SIG-M5 treated with dmso at 0.1 percent for 504 hours (cell line): ENCODE results near the gene IGF2BP2.
A peak's percentile ranks its signal among the peaks of the same experiment; 100 is the strongest.

Experiments used
- DNase-seq: peaks from one replicate; lab custom pipeline; 2025; ENCODE audit not compliant: unreplicated experiment; lab: John Stamatoyannopoulos, UW

IGF2BP2 gene

DNA sequence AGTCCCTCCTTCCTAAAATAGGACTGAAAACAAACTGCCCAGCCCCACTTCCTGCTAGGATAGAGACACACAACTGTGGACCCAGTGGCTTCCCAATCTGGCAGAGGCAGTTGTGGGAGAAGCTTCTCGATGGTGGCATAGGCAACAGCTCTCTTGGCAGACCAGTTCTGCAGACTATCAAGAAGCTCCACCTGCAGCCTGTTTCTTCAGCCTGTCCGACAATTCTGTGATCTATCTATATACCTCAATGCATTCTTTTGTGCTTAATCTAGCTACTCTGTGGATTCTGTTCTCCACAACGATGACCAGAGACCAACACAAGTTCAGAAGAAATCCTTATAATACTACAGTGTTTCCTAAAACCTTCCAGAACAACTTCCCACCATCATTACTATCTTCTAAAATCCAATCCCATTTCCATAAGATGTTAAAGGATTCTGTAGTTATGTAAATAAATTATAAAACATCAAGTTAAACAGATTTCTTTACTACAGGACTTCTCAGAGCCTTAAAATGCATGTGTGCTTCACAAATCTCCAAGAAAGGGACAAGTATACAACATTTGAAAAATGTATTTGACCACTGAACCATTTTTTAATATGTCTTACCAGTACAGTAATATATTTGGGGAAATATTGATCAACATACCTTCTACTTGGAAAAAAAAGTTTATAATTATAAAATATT, 57.7 kb downstream of the IGF2BP2 start:
- peak; percentile 8 for DNase-seq

DNA sequence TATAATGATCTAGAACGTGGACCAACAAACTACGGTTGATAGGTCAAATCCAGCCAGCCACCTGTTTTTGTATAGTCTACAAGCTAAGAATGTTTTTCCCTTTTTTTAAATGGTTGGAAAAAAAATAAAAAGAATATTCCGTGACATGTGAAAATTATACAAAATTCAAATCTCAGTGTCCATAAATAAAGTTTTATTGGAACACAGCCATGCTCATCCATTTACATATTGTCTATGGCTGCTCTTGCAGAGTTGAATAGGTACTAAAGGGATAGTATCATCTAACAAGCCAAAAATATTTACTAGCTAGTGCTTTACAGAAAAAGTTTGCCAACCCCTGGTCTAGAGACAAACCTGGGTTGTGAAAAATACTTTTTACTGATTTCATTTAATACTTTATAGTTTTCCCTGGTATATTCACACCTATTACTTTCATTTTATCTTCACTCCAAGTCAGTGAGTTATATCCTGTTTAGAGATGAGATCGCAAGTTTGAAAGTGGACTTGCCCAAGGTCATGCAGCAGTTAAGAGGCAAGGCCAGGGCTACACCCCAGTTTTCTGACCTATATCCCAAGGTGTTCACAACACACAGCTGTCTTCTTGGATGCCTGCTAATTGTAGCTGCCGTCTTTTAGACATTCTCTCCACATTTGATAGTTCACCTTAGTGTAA, 58.4 kb downstream of the IGF2BP2 start:
- no peak for DNase-seq

DNA sequence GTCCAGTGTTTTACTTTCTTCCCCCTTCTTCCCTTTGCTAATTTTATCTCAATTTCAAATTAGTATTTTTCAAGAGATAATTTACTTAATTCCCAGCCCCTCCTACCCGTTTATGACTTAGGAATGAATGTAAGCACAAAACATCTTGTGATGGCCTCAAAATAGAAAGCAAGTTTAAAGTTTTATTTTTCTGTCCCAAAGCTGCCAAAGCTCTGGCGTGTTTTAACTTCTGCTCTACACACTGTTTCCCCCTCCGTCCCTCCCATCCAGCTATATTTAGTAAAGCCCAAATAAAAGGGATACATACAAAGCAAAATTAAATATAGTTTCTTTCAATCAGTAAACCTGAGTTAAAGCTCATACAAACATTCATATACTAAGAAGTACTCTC, 59.9 kb downstream of the IGF2BP2 start:
- no peak for DNase-seq

DNA sequence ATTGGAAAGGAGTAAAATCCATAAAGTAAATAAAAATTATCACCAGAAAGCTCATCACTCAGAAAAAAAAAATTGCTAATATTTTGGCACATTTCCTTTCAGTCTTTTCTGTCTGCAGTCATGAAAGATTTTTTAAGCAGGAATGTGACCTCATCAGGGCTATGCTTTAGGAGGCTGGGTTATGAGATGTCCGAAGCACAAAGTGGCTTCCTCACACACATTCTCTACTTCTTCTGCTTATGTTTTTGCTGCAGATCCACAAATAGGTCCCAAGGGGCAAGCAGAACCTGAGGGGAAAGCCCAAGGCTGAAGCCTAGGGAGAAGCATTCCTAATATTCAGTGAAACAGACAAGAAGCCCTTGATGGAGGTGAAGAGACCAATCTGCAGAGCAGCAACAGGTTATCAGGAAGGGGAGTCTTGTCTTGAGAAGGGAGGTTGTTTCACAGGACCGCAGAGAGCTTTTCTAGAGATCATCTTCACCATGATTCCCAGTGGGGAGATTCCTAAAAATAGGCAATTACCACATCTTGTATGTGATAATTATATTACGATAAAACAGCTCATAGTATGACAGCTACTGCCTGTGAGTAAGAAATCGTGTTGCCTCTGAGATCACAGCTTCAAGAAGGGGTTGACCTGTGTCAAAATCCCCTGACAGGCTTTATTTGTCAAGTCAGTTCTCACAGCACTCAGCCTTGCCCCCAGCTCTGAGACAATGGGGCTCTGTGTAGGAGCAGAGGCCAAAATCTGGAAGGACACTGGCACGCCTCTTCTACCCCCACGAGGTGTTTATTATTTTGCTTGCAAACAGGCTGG, 60.5 kb downstream of the IGF2BP2 start:
- no peak for DNase-seq

DNA sequence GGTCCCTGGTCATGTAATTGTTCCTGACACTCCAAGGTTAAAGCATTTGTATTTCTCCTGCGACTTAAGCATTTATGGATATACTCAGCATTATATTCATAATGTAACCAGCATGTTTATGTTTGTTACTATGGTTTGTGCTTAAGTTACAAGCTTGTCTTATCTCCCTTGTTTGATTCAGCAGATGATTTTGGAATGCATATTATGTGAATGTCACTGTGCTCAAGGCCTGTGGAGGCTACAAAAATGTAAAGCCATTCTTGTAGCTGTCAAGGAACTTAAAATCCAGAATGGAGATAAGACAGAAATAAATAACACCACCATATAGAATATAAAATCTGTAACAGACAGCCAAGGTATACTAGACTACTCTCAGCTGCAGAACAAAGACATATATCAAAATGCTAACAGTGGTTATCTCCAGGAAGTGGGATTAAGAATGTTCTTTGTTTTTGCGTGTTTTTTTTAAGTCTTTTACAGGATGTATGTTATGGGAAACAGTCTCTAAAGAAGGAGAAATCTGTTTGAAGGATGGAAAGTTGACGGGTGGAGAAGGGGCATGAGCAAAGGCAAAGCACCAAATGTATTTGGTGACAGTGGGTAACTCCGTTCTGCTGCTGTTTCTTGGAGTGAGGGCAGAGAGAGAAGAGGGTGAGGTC, 61.4 kb downstream of the IGF2BP2 start:
- DNase-seq = no peak

DNA sequence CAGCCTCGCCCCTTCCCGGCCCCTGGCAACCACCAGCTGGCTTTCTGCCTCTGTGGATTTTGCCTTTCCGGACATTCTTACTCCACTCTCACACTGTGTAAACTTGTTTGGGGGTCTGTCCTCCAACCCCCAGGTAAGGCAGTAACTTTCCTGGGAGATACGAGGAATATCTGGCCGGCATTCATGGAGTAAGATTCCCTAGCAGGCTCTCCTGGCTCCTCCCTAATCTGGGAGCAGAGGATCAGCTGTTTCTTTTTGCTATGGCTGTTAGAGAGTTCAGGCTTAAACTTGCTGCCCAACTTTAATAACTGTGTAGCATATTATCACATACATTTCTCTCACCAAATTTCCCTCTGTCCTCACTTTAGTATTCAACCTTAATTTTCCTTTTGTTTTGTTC, 64.3 kb downstream of the IGF2BP2 start:
- DNase-seq = no peak

DNA sequence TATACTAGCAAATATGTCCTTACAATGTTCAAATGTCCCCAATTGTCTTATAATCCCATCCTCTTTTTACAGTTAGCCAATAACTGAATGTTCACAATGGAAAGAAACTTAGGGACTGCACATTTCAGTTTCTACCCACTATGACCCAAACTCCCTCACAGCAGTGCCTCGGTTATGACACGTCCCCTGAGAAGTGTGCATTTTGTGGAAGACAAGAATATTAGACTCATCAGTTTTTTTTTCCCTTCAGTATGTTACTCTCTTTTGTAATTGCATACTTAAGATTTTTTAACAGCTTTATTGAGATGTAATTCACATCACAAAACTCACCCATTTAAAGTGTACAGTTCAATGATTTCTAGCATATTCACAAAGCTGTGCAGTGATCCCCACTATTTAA, 64.8 kb downstream of the IGF2BP2 start:
- DNase-seq = no peak

DNA sequence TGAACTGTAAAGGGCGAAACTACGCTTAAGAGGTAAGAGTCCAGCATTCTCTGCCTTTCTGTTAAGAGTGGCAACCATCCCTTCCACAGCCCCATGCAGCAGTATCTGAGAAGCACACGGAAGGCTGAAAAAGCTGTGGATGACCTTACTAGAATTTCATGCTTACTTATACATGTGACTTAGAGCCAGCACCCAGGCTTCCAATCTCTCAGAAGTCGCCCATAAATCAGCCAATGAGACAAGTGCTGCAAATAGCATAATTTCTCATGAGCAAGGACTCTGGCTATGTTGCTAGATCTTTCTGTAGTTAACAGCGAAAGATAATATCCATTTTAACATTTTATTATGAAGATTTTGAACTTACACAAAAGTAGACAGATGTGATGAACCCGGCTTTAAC, 65.3 kb downstream of the IGF2BP2 start:
- DNase-seq = no peak

DNA sequence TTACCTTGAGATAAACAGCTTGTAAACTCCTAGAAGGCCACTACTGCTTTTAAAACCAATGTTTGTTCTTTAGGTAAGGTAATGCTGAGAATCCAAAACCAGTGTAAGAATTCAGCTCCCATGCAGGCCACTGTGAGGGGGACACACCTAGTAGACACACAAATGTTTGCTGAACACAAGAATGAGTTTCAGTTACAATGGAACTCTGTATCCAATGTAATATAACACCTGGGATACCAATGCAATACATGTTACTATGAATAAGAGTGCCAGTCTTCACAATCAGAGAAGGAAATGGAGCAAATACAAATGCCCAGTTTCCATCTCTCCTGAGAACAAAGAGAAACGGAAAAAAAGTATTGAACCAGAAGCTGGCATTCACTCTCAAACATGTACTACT, 65.9 kb downstream of the IGF2BP2 start:
- DNase-seq = no peak

DNA sequence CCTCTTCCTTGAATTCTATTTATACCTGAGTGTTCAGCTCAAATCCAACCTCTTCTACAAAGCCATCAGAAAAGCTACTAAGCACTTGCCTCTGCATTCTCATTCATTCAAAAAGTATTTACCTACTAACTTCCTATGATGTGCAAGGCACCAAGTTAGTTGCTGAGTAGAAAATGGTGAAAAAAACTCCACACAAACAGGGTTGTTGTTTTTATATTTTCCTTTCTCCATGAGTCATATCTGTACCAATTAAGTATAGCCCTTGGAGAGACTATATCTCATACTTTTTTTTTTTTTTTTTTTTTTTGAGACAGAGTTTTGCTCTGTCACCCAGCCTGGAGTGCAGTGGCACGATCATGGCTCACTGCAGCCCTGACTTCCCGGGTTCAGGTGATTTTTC, 67.7 kb downstream of the IGF2BP2 start:
- DNase-seq = no peak

DNA sequence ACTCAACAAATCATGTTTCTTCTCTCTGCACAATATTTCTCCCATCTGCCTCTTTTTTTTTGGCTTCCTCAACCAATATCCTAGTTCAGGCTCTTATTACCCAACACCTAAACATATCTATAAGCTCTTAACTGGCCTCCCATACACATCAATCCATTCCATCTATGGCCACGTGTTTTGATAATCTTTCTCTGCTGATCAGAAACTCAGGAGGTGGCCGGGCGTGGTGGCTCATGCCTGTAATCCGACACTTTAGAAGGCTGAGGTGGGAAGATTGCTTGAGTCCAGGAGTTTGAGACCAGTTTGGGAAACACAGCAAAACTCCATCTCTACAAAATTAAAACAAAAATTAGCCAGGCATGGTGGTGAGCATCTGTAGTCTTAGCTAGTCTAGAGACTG, 68.4 kb downstream of the IGF2BP2 start:
- DNase-seq = no peak

DNA sequence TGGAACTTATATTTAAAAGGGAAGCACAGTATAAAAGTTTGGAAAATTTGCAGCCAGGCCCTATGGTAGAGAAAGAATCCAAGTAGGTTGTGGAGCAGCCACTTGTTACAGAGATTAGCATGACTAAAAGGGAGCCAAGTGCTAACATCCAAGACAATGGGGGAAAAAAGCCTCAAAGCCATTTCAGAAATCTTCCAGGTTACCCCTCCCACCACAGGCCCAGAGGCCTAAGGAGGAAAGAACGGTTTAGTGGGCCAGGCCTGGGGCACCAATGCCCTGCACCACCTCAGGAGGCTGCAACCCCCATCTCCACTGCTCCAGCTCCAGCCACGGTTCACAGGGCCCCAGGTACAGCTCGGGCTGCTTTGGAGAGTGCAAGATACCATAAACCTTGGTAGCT, 69.9 kb downstream of the IGF2BP2 start:
- no peak for DNase-seq

DNA sequence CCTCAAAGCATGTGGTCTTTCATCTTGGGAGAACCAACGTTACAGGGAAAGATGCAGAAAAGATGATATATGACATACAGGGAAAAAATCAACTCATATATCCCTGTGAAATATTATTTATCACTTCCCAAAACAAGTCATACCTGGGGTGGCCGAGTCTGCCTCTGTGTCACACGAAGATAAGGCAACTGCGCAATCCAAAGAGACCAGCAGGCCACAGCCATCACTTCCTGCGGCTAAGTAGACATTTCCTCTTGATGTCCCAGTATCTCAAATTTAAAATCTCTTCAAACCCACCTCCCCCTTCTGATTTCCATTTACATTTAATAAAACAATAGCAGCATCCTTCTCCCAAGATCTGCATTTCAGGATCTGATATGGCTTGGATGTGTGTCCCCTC, 71.5 kb downstream of the IGF2BP2 start:
- DNase-seq = no peak

DNA sequence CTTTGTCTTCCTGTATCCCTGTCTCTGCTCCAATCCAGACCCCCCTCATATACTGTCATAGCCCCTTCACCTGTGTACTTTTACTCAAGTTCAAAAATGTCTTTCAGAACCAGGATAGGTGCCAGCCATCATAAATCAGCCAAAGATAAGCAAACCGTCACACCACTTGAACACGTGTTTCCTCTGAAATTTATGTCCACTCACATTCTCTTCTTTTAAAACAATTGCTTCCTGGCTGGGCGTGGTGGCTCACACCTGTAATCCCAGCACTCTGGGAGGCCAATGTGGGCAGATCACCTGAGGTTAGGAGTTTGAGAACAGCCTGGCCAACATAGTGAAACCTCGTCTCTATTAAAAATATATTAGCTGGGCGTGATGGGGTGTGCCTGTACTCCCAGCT, 74.1 kb downstream of the IGF2BP2 start:
- DNase-seq = no peak

DNA sequence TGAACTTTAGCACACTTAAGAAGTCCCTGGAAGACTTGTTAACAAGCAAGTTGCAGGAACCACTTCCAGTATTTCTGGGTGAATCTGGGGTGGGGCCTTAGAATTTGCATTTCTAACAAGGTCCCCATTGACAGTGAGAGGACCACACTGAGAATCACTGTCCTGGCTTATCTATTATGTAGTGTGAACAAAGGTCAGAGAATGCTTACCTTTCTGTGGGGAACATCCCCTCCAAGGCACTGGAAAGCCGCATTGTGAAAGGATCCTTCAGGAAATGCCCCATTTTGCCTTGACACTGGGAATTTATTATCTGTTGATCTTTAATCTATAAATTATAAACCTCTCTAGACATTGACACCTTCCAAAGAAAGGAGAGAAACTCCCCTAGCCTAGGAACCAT, 74.8 kb downstream of the IGF2BP2 start:
- no peak for DNase-seq

DNA sequence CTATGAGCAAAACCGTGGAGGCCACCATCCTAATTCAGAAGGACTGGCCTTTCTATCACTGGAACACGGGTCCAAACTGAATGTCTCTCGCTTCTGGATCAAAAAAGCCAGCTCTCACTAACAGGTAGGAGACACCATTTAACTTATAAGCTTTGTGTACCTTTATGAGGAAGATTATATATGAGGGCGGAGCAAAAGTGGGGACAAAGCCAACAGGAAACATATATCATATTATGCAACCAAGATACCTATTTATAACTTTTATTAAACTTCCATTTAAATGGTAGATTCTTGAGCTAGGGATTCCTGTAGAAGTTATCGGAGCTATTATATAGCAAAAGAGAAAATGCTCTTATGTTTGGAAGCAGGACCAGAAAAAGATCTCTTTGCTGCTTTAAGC, 78.4 kb downstream of the IGF2BP2 start:
- no peak for DNase-seq

DNA sequence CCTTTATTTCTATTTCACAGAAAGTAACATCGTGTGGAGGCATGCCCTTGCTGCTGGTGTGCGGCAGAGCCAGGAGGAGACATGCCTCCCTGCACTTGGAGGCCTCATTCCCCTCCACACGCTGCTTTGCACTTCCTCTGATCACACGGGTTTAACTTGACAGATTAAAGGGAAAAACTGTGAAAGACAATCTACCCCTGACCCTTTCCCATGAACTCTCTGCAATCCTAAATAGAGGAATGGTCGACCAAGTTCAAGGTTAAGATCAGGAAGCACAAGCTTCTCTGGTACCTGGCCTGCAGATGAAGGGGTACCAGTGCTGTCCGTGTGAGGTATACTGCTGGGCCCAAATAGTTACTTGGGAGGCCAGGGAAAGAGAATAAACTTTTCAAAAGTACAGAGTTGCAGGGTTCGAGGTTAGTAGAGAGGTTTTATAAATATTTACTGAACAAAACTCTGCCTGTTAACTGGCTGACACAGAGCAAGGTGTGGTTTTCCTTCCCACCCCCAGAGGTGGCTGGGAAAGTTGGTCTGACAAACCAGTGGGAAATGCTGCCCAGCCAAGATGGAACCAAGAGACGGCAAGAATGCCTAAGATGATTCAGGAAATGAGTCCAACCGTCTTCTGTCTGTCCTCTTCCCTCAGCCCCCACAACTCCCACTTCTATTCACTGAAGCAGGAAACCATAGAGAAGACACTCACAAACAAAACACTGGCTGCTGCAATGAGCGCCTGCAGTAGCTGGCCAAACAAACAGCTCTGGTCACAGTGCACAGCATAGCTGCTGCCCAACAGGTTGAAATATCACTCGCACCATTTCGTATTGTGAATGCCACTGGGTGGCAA, 79.6 kb downstream of the IGF2BP2 start:
- DNase-seq = no peak

DNA sequence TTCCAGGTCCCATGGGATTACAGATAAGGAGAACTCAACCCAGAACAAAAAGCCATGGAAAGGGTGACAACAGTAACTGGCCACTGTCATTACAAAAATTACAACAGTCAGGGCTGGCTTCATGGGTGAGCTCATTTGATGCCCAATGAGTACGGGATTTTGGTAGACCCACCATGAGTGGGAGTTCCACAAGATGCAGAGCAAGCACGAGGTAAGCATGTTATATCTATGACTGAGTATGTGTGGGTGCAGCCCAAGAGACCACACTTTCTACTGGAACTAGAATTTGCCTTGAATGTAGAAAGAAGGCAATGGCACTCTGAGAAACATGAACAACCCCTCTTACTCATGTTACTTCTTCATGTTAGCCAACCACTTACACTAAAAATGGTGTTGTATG, 83.3 kb downstream of the IGF2BP2 start:
- DNase-seq = no peak

DNA sequence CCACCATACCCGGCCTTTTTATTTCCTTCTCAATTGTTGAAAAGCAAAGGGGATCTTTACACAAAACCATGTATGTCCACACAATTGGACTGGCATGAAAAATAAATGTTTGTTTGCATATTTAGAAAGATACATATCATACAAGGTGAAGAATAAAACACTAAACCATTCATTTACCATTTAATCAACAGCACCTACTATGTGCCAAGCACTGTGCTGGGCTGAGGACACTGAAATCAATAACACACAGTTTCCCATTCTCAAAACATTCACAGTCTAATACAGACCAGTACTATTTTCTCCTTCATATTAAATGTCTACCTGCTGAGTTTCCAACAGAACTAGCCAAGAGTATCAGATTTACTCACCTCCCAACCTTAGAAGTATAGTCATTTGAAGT, 84.7 kb downstream of the IGF2BP2 start:
- no peak for DNase-seq

DNA sequence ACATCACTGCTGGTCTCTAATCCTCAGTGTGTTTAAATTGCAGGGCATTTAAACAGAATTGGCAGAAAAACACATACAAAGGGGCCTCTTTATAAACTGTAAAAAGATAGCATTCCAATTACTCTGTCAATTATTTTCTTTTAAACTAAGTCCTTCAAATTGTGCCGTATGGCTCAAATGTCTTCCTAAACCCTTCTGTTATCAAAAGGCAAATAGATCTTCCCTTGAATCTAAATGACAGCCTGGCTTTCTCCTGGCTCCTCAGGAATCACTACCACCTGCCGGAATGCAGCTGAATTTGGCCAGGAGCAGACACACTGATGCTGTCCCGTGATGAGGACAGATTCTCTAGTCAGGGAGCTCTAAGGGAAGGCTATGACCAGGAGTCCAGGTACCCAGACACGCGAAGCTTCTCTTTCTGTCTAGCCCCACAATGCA, 85.6 kb downstream of the IGF2BP2 start:
- no peak for DNase-seq
